ENCODE measurements around the gene SCYGR4.
A peak's percentile ranks its signal among the peaks of the same experiment; 100 is the strongest.
"Not testable (repeated sequence)": the region's sequence is repeated elsewhere in the genome, so short reads cannot be mapped to it uniquely, and the experiment has no call there.

Gene SCYGR4, protein sequence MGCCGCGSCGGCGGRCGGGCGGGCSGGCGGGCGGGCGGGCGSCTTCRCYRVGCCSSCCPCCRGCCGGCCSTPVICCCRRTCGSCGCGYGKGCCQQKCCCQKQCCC

DNA sequence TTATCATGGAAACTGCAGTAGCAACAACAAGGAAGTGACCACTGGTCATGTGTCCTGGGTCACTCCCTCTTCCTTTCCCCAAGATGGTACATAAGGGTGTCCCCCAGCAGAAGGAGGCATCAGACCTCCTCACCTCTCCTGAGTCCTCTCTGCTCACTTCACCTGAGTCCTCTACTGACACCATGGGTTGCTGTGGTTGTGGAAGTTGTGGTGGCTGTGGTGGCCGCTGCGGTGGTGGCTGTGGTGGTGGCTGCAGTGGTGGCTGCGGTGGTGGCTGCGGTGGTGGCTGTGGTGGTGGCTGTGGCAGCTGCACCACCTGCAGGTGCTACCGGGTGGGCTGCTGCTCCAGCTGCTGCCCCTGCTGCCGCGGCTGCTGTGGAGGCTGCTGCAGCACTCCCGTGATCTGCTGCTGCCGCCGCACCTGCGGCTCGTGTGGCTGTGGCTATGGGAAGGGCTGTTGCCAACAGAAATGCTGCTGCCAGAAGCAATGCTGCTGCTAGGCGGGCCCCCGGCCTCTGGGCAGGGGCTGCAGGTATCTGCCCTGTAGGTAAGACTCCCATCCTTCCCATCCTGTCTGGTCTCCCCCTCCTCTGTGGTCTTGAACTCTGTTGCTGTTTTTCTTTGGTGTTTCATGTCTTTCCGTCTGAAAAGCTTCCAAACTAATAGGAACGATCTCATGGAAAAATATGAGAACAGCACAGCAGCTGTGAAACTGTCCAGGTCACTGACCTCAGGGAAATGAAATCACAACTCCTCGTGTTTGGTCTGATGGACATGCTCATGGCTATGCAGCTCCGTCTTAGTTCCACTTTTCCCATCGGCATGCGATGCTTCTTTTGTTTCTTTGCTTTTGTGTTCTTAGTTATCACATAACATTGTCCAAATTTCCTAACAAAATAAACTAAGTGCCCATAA is at the start of gene SCYGR4:
SCYGR4 (plus strand) TSS at position 183 of the 915 bp plus-strand sequence; CDS start at position 183, 0 bp downstream.
- no peak for DNase-seq

DNA sequence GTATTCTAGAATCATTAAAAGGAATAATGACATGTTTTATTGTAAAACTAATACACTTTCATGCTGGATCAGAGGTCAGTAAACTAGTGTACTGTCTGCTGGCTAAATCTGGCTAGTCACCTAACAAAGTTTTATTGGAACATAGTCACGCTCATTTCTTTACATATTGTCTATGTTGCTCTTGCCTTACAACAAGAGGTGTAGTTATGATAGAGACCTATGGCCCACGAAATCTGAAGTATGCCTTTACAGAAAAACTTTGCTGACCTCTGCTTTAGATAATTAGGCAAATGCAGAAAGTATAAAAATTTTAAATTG is 48.5 kb upstream of the SCYGR4 start:
- DNase-seq = no peak

DNA sequence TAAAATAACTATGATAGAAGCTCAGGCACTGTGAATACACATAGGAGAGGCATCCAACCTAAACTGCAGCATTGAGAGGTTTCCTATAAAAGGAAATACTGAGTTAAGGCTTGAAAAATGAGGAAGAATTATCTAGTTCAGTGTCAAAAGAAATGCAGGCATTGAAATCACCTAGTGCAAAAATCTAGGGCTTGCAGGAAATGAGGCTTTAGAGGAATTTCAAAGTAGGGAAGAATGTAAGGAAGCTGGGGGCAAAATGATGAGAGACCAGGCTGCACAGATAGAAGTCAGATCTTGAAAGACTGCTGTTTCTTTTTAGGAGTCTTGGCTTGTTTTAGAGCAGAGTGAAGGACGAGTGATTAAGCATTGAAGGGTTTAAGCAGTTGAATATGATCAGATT is 46.7 kb upstream of the SCYGR4 start:
- DNase-seq = no peak

DNA sequence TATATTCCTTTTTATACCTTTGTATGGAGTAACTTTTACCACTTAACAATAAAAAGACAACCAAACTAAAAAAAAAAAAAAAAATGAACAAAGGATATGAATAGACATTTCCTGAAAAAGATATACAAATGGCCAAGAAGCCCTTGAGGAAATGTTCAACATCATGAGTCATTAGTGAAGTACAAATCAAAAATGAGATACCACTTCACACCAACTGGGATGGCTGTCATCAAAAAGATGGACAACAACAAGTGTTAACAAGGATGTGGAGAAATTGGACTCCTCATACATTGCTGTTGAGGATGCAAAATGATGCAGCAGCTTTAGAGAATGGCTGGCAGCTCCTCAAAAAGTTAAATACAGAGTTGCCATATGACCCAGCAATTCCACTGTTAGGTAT is 41.2 kb upstream of the SCYGR4 start:
- no peak for DNase-seq

DNA sequence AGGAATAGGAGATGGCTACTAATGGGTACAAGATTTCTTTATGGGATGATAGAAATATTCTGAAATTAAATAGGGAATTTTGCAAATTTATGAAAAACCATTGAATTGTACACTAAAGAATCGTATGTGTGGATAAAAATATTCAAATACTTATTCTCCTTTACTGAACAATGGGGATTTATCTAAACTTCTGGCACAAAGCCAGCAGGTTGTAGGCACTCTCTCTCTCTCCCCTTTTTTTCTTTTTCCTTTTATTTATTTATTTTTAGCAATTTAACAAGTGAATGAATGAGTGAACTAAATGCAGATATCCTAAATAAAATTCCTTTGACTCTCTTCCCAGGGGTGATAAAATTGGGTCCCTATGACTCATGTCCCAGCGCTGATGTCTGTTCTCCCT is 40.5 kb upstream of the SCYGR4 start:
- no peak for DNase-seq

DNA sequence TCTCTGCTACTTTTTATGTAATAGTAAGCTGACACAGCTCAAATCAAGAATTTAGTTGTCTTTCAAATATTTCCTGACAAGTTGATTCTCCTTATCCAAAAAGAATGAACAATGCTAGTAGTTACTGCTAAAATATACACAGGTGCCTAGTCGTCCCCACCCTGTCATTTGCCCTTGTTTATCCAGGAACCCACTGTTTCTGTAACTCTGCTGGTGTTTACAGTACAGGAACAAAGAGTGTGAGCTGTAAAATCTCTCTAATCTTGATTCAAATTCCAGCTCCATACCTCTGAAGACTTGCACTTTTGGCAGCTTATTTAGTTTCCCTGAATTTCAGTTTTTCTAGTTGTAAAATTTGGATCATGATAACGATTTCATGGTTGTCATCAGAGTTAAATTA is 39.7 kb upstream of the SCYGR4 start:
- DNase-seq = no peak

DNA sequence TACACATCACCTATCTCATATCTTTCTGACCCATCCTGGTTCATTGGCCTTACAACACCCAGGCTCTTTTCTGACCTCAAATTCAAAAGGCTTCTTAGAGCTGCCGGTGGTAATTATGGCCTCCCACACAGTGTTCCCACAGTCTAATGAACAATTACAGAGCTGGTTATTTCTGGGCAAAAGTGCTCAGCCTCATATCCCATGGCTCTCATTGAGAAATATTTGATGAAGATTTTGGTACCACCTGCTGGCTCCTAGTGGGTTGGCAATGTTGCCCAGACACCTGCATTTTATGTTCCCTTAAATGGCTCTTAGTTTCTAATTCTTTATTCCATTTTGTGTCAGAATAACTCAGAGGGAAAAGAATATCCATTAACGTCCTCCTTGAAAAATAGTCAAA is 38.7 kb upstream of the SCYGR4 start:
- no peak for DNase-seq

DNA sequence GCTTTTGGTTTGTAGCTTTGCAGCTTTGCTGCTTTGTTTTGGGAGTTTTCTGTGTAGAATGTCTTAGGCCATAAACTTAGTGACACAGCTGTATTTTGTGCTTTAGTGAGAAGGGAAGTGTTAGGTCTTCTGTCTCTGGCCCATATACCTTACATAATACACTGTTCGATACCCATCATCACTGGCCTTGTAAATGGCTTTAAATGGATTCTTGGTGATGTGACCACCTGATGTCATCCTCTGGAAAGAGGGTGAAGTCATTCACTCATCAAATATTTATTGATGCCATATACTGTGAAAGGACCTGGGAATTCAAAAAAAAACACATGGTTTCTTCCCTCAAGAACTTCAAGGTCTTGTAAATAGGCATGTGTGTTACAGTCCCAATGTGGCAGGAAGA is 37.5 kb upstream of the SCYGR4 start:
- DNase-seq = no peak

DNA sequence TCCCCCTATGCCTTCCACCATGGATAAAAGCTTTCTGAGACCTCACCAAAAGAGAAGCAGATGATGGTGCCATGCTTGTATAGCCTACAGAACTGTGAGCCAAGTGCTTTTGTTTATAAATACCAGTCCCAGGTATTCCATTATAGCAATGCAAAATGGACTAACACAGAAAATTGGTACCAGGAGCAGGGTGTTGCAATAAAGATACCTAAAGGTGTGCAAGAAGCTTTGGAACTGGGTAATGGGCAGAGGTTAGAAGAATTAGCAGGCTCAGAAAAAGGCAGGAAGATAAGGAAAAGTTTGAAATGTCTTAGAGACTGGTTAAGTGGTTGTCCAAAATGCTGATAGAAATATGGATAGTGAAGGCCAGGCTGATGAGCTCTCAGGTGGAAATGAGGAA is 34.9 kb upstream of the SCYGR4 start:
- no peak for DNase-seq

DNA sequence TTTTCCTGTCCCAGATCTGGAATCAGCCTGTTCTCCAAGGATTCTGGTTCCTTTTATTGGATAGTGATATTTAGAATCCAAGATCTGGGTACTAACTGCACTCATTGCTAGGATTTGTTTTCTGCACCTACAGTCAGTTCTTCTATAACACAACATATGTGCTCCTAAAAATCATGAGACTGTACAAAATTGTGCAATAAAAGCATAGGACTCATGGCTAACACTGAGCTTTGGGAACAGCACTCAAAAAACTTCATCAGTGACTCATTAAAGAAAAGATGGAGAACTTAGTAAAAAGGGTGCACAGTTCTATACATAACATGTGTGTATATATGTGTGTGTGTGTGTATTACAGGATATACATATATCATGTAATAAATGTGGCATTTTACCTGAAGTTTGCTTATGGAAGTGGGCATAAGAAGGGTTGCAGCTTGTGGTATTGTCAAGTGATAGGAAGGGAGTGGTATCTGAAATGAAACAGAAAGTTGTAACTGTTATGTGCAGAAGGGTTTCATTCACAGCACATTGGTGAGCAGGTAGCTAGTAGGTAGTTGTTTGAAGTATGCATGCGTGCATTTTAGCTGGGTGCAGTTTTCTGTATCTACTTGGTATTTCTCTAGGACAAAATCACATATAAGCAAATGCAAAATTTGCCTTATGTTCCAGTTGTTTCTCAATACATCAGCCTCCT is 24.5 kb upstream of the SCYGR4 start:
- DNase-seq = no peak

DNA sequence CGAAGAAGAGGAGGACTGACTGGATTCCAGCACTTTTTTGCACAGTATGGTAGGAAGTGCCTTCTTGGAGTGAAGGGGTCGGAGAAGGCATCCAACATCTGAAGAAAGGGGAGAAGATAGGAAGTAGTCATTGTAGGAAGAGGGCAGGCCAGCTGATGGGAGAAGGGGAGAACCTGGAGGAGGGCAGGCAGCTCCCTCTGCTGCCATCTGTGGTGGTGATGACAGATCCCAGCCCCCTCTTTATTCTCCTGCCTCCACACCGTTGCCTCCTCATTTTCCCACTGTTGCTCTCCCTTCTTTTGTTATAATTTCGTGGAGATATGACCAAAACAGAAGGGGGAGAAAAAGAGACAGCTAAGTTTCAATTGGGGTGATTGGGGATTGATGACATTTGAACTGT is 21.5 kb upstream of the SCYGR4 start:
- no peak for DNase-seq

DNA sequence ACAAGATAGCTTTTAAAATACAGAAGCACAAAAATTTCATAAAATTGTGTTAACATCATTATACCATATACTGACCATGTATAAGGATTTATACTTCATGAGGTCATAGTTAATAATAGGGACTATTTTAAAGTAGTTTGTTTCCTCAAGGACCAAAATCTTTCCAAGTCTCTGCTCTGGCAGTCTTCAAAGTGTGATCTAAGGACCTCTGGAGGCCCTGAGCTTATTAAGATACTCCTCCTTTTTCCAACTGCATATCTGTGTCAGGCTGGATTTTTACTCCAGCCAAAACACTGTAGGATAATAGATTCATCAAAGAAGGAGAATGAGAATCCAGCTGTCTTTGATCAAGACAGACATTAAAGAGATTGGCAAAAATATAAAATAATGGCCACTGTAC is 20.3 kb upstream of the SCYGR4 start:
- no peak for DNase-seq

DNA sequence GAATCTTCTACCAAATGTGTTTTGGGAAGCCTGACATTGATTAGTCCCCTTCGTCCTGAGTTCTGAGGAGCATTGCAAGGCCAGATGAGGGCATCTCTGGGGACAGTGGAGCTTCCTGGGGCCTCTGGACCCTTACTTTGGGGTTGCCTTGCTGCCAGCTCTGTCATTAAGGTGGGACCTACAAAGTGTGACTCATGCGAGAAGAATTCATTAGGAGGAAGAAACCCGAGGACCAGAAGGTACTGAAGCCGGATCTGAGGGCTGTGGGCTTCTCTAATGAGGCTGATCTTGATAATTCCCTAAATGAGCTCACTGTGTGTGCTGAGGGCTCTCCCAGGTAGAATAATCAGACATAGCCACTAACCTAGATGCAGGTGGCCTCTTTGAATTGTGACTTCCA is 19.3 kb upstream of the SCYGR4 start:
- DNase-seq = no peak

DNA sequence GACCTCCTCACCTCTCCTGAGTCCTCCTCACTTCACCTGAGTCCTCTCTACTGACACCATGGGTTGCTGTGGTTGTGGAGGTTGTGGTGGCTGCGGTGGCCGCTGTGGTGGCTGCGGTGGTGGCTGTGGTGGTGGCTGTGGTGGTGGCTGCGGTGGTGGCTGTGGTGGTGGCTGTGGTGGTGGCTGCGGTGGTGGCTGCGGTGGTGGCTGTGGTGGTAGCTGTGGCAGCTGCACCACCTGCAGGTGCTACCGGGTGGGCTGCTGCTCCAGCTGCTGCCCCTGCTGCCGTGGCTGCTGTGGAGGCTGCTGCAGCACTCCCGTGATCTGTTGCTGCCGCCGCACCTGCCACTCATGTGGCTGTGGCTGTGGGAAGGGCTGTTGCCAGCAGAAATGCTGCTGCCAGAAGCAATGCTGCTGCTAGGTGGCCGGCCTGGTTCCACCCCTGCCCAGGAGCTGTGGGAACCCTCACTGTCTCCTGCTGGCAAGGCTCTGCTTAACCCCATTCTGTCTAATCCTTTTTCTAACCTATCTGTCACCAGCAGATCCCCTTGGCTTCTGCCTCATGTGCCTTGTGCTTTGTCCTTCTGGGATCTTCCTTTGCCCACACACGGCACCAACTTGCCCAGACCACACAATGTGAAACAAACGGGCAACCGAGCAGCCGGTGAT is 18.3 kb upstream of the SCYGR4 start, which contains the start of gene SCYGR2:
SCYGR2 (plus strand) TSS at position 59 of the 669 bp plus-strand sequence; CDS start at position 59, 0 bp downstream.
- not testable (repeated sequence) for DNase-seq

DNA sequence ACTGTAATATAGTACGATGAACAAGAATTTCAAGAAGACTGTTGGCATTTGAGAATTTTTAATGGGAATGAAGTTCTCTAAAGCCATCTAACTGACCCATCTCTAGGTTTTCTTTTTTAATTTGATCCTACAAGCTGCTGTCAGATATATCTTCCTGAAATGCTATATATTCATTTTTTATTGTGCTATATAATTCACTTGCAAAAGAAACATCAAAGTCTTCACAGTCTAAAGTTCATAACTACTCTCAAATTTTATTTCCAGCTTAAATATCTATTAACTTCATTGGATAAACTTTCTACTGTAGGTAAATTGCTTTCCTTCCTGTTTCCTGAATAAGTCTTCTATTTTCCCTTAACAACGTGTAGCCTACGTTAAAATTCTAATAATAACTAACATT is 14.9 kb upstream of the SCYGR4 start:
- no peak for DNase-seq

DNA sequence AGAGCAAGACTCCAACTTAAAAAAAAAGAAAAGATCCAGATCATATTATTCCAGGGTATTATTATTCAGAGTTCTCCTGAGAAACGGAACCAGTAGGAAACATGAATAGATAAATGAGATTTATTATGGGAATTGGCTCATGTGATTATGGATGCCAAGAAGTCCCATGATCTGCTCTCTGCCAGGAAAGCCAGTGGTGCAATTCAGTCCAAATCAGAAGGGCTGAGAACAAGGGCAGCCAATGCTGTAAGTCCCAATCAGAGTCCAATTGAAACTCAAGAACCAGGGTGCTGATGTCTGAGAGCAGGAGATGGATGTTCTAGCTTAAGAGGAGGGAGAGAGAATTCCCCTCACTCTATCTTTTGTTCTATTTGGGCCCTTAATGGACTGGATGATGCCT is 10.8 kb upstream of the SCYGR4 start:
- no peak for DNase-seq

DNA sequence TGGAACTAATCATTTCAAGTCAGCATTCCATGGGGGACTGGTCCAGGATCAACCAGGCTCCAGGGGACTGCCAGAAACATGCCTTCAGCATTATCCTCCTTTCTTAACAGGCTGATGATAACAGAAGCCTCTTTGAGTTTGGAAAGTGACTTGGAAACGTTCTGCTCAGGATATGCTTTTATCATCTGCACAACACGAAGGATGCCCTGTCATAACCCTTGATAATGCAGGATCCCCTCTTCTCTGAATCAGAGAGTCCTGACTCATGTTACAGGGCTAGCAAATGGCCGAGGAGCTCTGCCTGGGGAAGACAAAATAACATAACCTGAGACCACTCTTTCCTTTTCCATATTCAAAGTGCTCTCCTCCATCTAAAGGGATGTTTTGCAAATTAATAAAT is 9.4 kb upstream of the SCYGR4 start:
- DNase-seq = no peak

DNA sequence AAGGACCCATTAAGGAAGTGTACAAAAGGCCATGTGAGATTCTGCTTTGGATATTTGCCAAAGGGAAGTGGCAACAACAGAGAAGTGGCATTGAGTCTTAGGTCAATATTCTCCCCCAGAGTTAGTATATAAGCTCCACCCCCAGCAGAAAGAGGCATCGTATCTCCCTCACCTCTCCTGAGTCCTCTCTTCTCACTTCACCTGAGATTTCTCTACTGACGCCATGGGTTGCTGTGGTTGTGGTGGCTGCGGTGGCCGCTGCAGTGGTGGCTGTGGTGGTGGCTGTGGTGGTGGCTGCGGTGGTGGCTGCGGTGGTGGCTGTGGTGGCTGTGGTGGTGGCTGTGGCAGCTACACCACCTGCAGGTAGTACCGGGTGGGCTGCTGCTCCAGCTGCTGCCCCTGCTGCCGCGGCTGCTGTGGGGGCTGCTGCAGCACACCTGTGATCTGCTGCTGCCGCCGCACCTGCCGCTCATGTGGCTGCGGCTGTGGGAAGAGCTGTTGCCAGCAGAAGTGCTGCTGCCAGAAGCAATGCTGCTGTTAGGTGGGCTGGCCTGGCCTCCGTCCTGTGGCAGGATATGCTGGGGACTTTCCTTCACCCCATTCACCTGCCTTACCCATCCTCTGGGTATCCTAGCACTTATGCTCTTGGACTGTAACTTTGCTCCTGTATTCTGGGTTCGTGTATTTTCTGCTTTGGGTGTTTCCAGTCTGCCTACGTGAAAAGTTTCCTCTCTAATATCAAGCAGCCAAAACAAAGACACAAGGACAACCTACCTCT is 8.5 kb upstream of the SCYGR4 start:
- peak; percentile 32 for DNase-seq

DNA sequence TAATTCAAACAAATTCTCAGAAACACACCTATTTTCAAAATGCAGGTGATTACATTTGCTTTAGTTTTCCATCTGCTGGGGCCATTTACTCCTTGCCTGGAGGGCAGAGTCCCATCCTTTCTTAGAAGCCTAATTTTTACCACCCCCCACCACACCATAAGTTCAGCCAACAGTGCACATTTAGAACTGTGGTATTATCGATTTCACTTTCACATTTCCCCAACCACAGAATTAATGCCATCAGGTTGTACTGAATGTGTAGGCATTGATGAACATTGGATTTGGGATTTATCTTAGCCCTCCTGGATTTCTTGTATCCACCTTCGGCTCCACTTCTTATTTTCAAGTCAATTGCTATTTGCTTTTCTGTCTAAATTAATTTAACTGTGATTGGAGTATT is 7.2 kb upstream of the SCYGR4 start:
- DNase-seq = no peak

DNA sequence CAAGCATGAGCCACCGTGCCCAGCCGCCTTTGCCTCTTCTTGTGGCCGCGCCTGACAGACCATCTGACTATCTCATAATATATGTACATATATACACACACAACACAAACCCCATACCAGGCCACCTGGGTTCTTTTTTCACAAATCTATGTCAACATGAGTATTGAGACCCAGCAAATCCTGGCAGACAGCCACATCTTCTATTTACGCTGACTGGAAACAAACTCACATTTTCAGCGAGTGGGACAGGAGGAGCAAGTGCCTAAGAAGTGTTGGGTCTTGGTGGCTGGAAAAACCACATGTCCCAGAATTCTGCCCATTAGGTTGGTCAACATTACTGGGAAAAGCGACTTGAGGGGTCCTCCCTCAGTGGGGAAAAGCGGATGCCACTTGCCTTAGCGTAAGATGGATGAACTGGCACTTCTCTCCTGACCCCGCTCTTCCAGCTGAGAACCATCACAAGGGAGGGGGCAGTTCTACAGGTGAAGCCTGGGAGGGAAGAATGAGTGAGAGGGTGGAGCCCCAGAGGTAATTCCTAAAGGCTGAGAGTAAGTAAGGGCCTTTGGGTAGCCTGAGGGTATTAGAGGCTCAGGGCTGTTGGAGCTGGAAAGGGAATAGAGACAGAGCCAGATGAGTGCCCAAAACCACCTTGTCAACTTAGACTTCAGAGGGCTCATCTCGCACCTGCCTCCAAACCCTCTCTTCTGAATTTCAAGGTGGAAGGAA is 4.6 kb upstream of the SCYGR4 start:
- DNase-seq = no peak

DNA sequence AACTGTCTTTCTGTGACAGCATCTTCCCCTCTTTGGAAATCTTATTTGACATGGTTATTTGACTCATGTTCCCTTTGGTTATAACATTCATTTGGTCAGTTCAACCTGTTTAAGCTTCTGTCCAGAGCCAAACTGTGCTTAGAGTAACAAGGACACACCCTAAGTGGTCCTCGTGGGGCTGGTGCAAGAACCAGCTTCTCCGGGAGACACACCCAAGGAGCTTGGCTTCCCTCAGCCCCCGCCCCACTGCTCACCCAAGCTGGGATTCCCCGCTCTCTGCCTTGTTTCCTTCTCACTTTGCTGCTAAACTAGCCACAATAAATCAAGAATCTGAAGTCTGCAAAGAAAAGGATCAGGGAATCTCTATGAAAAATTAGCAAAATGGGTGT is 4.0 kb upstream of the SCYGR4 start:
- no peak for DNase-seq

DNA sequence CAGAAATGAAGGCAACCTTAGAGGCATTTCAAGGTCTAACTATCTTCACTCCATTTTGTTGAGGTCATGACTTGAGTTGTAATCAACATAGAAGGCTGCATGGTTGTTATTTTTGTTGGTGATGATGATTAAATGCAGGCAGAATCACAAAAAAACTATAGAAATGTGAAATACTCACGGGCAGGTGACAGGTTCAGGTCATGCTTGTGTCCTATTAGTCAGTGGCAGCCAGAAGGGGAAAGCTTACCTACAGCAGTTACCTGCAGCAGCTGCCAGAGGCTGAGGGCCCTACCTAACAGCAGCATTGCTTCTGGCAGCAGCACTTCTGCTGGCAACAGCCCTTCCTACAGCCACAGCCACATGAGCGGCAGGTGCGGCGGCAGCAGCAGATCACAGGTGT is 3.1 kb upstream of the SCYGR4 start:
- DNase-seq = no peak
